Esophagus squamous epithelium (tissue), 5 donors: ENCODE measurements around the gene SPON1. TPM values are rescaled to one million over a fixed set of nuclear protein-coding genes. Genes with fewer than 3 reads are reported as not detected.
A peak's percentile ranks its signal among the peaks of the same experiment; 100 is the strongest.

Experiments
- DNase-seq: peaks from one replicate; lab custom pipeline; 2025; lab: John Stamatoyannopoulos, UW
- H3K27ac ChIP-seq, 4 donors: fragments of 200-600 bp; sonication (generic); one replicate each; pipeline ENCODE4 v1.5.1; 2016 to 2019; ENCODE audit warnings: mild to moderate bottlenecking in 1 of 4
- H3K27me3 ChIP-seq, 4 donors: fragments of 200-600 bp; sonication (generic); 1 replicate in 3 of 4; 2 replicates in 1 of 4; pipeline versions ENCODE4 v1.5.1 to v1.6.0; 2017 to 2021; ENCODE audit warnings: antibody characterized with exemption in 1 of 4
- H3K36me3 ChIP-seq, 3 donors: fragments of 200-600 bp; sonication (generic); one replicate each; pipeline ENCODE4 v1.5.1; 2016 to 2019
- H3K4me1 ChIP-seq, 3 donors: fragments of 200-600 bp; sonication (generic); one replicate each; pipeline ENCODE4 v1.5.1; 2017 to 2019
- H3K4me3 ChIP-seq, 4 donors: fragments of 200-600 bp; sonication (generic); 1 replicate in 3 of 4; 2 replicates in 1 of 4; pipeline ENCODE4 v1.5.1; 2016 to 2019; ENCODE audit warnings: mild to moderate bottlenecking in 2 of 4, moderate library complexity in 1 of 4
- H3K9me3 ChIP-seq, 3 donors: fragments of 200-600 bp; sonication (generic); one replicate each; pipeline ENCODE4 v1.5.1; 2016 to 2019
- CTCF ChIP-seq, 6 experiments: fragments of 450-650 bp in 4 of 6; fragments of 200-600 bp in 2 of 6; sonication (generic) in 2 of 6; IDR thresholded peaks; one replicate each; pipeline ENCODE4 v1.5.1; 2016 to 2019; ENCODE audit warnings: antibody characterized with exemption in 6 of 6, mild to moderate bottlenecking in 4 of 6, moderate library complexity in 4 of 6
- POLR2A ChIP-seq, 4 donors: fragments of 450-650 bp; IDR thresholded peaks; one replicate each; pipeline ENCODE4 v1.6.1; 2017; ENCODE audit warnings: antibody characterized with exemption in 4 of 4, mild to moderate bottlenecking in 4 of 4, moderate library complexity in 3 of 4
- WGBS, 2 donors: methylation state at CpG; one replicate each; pipeline ENCODE4 v1.1.5; 2018; 5-methylcytosine and 5-hydroxymethylcytosine counted together
- intact Hi-C: fragments of 100-400 bp; cut with DNase I; formaldehyde crosslinking; loops from one replicate; pipeline ENCODE4 v1.15.0; 2022
- total RNA-seq, 4 donors: library from RNA; depleted of rRNA; stranded (reverse); fragments of >200 nt; gene quantifications; one replicate each; pipeline ENCODE4 v1.1.0, GENCODE V29; 2016
- donor health status: DM: yes; HTN: yes; CAD: no.

Gene SPON1
- total RNA-seq, 4 donors from 2014 or later: 1.6 to 44.4 (median 6.5) TPM

- Histone ChIP-seq H3K4me3 (no peak overlapping the region), H3K4me1 (no peaks in the 10 kb centered on the region), H3K9me3 (no peaks in the 10 kb centered on the region), H3K27ac (no peak overlapping the region), H3K36me3 (no peaks in the 10 kb centered on the region), H3K27me3 (peaks cover 0 to 40% (median 0%) of the 10 kb centered on the region in 4 donors)
- 66 to 73% methylated on average over 4 of the region's 4 CpGs for WGBS, 2 donors
- TF ChIP-seq POLR2A (IDR thresholded peaks at IDR 0.05) (no peak), CTCF (IDR thresholded peaks at IDR 0.05) (no peak)
- intact Hi-C loops: no loop called here
- no peak for DNase-seq
Observed at GRCh38 chr11:13952668-13953067, 9.9 kb upstream of the SPON1 start.

- Histone ChIP-seq H3K36me3 (no peaks in the 10 kb centered on the region), H3K9me3 (no peaks in the 10 kb centered on the region), H3K4me1 (no peaks in the 10 kb centered on the region), H3K27ac (no peak overlapping the region), H3K27me3 (peaks cover 0 to 47% (median 0%) of the 10 kb centered on the region in 4 donors), H3K4me3 (no peak overlapping the region)
- WGBS, 2 donors: 60 to 62% methylated on average over 3 of the region's 3 CpGs
- DNase-seq: no peak
- intact Hi-C loops: no loop called here
- no peak for TF ChIP-seq POLR2A (IDR thresholded peaks at IDR 0.05)
- no peak for TF ChIP-seq CTCF (IDR thresholded peaks at IDR 0.05)
Observed at GRCh38 chr11:13954591-13954990, 7.9 kb upstream of the SPON1 start.

- 39 to 65% methylated on average over 3 to 5 of the region's 5 CpGs for WGBS, 2 donors
- intact Hi-C loops: loop anchor here (5.0 kb wide), 1 partner anchor 291 kb away; no protein-coding TSS in a partner anchor
Observed at GRCh38 chr11:13955971-13956421, 6.5 kb upstream of the SPON1 start.

GRCh38 chr11:13956988-13957387 is 5.5 kb upstream of the SPON1 start:
- H3K4me3 ChIP-seq: no peak overlapping the region
- H3K4me1 ChIP-seq: peaks cover 0 to under 1% (median 0%) of the 10 kb centered on the region in 3 donors
- no peak for DNase-seq
- H3K27ac ChIP-seq: no peak overlapping the region
- no peak for TF ChIP-seq POLR2A (IDR thresholded peaks at IDR 0.05)
- no peak for TF ChIP-seq CTCF (IDR thresholded peaks at IDR 0.05)
- intact Hi-C loops: loop anchor here (5.0 kb wide), 1 partner anchor 290 kb away; no protein-coding TSS in a partner anchor
- H3K27me3 ChIP-seq: peaks cover 0 to 71% (median 2%) of the 10 kb centered on the region in 4 donors
- H3K9me3 ChIP-seq: no peaks in the 10 kb centered on the region
- H3K36me3 ChIP-seq: no peaks in the 10 kb centered on the region
- 69 to 76% methylated on average over 1 of the region's 1 CpG for WGBS, 2 donors

More at GRCh38 chr11:13955971-13956421, 6.5 kb upstream of the SPON1 start:
- Histone ChIP-seq H3K27ac (no peak overlapping the region), H3K27me3 (peaks cover 0 to 61% (median 1%) of the 10 kb centered on the region in 4 donors), H3K4me3 (no peak overlapping the region), H3K9me3 (no peaks in the 10 kb centered on the region), H3K4me1 (no peaks in the 10 kb centered on the region), H3K36me3 (no peaks in the 10 kb centered on the region)
- DNase-seq: no peak
- TF ChIP-seq CTCF (IDR thresholded peaks at IDR 0.05) (peak; percentile 68 to 89 (median 86)), POLR2A (IDR thresholded peaks at IDR 0.05) (no peak)

- TF ChIP-seq CTCF (IDR thresholded peaks at IDR 0.05): no peak
- TF ChIP-seq POLR2A (IDR thresholded peaks at IDR 0.05): no peak
- intact Hi-C loops: loop anchor here (5.0 kb wide), 1 partner anchor 288 kb away; no protein-coding TSS in a partner anchor
- Histone ChIP-seq H3K27ac (no peak overlapping the region), H3K27me3 (peaks cover 0 to 83% (median 7%) of the 10 kb centered on the region in 4 donors), H3K36me3 (no peaks in the 10 kb centered on the region), H3K4me1 (peaks cover 13 to 19% (median 16%) of the 10 kb centered on the region in 3 donors), H3K4me3 (no peak overlapping the region), H3K9me3 (no peaks in the 10 kb centered on the region)
- WGBS, 2 donors: 83 to 84% methylated on average over 7 of the region's 7 CpGs
- no peak for DNase-seq
Observed at GRCh38 chr11:13958641-13959400, 3.7 kb upstream of the SPON1 start.
